HEK293 (cell line): ENCODE results near the gene PPP6R3.

ENCODE experiments used
- REST ChIP-seq: fragments of 450-650 bp; formaldehyde crosslinking; IDR thresholded peaks from 2 replicates; pipeline ENCODE4 v1.5.1; 2016; ENCODE audit warnings: missing biosample characterization, missing genetic modification characterization
- ZNF114 ChIP-seq: fragments of 450-650 bp; formaldehyde crosslinking; IDR thresholded peaks from 2 replicates; pipeline ENCODE4 v1.5.0; 2017; ENCODE audit warnings: missing biosample characterization, missing genetic modification characterization
- ZNF121 ChIP-seq: fragments of 450-650 bp; formaldehyde crosslinking; IDR thresholded peaks from 2 replicates; pipeline ENCODE4 v1.5.1; 2016; ENCODE audit warnings: missing biosample characterization, missing genetic modification characterization
- ZNF16 ChIP-seq: fragments of 450-650 bp; formaldehyde crosslinking; IDR thresholded peaks from 2 replicates; pipeline ENCODE4 v1.5.1; 2016; ENCODE audit warnings: low read depth, missing biosample characterization, missing genetic modification characterization
- ZNF202 ChIP-seq: fragments of 450-650 bp; formaldehyde crosslinking; IDR thresholded peaks from 2 replicates; pipeline ENCODE4 v1.5.1; 2016; ENCODE audit warnings: missing biosample characterization, missing genetic modification characterization, borderline replicate concordance
- ZNF23 ChIP-seq: fragments of 450-650 bp; formaldehyde crosslinking; IDR thresholded peaks from 2 replicates; pipeline ENCODE4 v1.5.1; 2016; ENCODE audit warnings: missing biosample characterization, missing genetic modification characterization, borderline replicate concordance
- ZNF350 ChIP-seq: fragments of 450-650 bp; formaldehyde crosslinking; IDR thresholded peaks from 2 replicates; pipeline ENCODE4 v1.5.0; 2017; ENCODE audit warnings: missing biosample characterization, mild to moderate bottlenecking, missing genetic modification characterization
- ZNF501 ChIP-seq: fragments of 450-650 bp; formaldehyde crosslinking; IDR thresholded peaks from 2 replicates; pipeline ENCODE4 v1.5.1; 2016; ENCODE audit warnings: missing biosample characterization, missing genetic modification characterization
- ZNF585B ChIP-seq: fragments of 450-650 bp; formaldehyde crosslinking; IDR thresholded peaks from 2 replicates; pipeline ENCODE4 v1.5.1; 2016; ENCODE audit warnings: missing biosample characterization, missing genetic modification characterization
- ZNF707 ChIP-seq: fragments of 450-650 bp; formaldehyde crosslinking; IDR thresholded peaks from 2 replicates; pipeline ENCODE4 v1.5.1; 2016; ENCODE audit warnings: missing biosample characterization, missing genetic modification characterization
- ZNF785 ChIP-seq: fragments of 450-650 bp; formaldehyde crosslinking; IDR thresholded peaks from 2 replicates; pipeline ENCODE4 v1.5.1; 2016; ENCODE audit warnings: missing biosample characterization, missing genetic modification characterization
- ZNF791 ChIP-seq: fragments of 450-650 bp; formaldehyde crosslinking; IDR thresholded peaks from 2 replicates; pipeline ENCODE4 v1.5.1; 2016; ENCODE audit warnings: missing biosample characterization, missing genetic modification characterization
- TF ChIP-seq, protein P1 (sequence below): fragments of 450-650 bp; formaldehyde crosslinking; IDR thresholded peaks from 2 replicates; pipeline ENCODE4 v1.5.1; 2016; ENCODE audit warnings: missing biosample characterization, missing genetic modification characterization

DNA sequence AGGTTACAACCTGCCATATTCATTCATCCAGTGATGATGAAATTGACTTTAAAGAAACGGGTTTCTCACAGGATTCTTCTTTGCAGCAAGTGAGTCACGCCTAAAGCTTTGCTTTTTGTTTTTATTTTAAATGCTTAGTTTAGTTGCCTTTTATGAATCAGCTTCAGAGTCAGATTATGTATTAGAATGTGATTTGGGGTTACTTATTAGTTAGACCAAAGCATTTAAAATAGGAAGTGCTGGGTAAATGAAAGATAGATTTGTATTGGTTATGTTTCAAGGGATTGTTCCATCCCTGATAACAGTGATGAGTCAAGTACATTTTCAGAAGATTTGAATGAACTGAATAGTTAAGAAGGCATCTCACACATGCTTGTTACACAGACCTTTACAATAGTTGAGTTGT lies 122.5 kb downstream of the PPP6R3 start:
- TF ChIP-seq ZNF16 (tag by site-specific recombination), result no peak
- TF ChIP-seq, protein P1, sequence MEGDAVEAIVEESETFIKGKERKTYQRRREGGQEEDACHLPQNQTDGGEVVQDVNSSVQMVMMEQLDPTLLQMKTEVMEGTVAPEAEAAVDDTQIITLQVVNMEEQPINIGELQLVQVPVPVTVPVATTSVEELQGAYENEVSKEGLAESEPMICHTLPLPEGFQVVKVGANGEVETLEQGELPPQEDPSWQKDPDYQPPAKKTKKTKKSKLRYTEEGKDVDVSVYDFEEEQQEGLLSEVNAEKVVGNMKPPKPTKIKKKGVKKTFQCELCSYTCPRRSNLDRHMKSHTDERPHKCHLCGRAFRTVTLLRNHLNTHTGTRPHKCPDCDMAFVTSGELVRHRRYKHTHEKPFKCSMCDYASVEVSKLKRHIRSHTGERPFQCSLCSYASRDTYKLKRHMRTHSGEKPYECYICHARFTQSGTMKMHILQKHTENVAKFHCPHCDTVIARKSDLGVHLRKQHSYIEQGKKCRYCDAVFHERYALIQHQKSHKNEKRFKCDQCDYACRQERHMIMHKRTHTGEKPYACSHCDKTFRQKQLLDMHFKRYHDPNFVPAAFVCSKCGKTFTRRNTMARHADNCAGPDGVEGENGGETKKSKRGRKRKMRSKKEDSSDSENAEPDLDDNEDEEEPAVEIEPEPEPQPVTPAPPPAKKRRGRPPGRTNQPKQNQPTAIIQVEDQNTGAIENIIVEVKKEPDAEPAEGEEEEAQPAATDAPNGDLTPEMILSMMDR (tag by site-specific recombination), result no peak
- TF ChIP-seq REST (tag by site-specific recombination), result no peak
- no peak for TF ChIP-seq ZNF785
- no peak for TF ChIP-seq ZNF23 (tag by site-specific recombination)
- no peak for TF ChIP-seq ZNF501 (tag by site-specific recombination)
- TF ChIP-seq ZNF114, result no peak
- TF ChIP-seq ZNF350 (tag by site-specific recombination), result no peak
- TF ChIP-seq ZNF585B (tag by site-specific recombination), result no peak
- TF ChIP-seq ZNF121, result no peak
- no peak for TF ChIP-seq ZNF791 (tag by site-specific recombination)
- TF ChIP-seq ZNF202 (tag by site-specific recombination), result no peak
- no peak for TF ChIP-seq ZNF707 (tag by site-specific recombination)
